AG10803 (cell line): ENCODE data around the gene SPHK2.
"Not testable (repeated sequence)": the region's sequence is repeated elsewhere in the genome, so short reads cannot be mapped to it uniquely, and the experiment has no call there.

Source experiments
- DNase-seq: peaks from one replicate; pipeline ENCODE4 v3.0.0; 2010; ENCODE audit warnings: low read depth
- H3K4me3 ChIP-seq: 2 replicates; pipeline ENCODE4 v1.5.1; 2011; ENCODE audit warnings: mild to moderate bottlenecking, low read length, control low read depth
- TF ChIP-seq, protein P1 (sequence below): conservative IDR thresholded peaks from 2 replicates; pipeline ENCODE4 v1.5.1; 2011; ENCODE audit warnings: mild to moderate bottlenecking, low read length, control low read depth, inconsistent platforms

SPHK2 gene, protein sequence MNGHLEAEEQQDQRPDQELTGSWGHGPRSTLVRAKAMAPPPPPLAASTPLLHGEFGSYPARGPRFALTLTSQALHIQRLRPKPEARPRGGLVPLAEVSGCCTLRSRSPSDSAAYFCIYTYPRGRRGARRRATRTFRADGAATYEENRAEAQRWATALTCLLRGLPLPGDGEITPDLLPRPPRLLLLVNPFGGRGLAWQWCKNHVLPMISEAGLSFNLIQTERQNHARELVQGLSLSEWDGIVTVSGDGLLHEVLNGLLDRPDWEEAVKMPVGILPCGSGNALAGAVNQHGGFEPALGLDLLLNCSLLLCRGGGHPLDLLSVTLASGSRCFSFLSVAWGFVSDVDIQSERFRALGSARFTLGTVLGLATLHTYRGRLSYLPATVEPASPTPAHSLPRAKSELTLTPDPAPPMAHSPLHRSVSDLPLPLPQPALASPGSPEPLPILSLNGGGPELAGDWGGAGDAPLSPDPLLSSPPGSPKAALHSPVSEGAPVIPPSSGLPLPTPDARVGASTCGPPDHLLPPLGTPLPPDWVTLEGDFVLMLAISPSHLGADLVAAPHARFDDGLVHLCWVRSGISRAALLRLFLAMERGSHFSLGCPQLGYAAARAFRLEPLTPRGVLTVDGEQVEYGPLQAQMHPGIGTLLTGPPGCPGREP

GRCh38 chr19:48618916-48619691, at the start of gene SPHK2, which contains the start of gene RPL18:
Gene SPHK2, plus strand, starts transcription at chr19:48619506. Its CDS starts 1,009 bp downstream, at chr19:48620515.
Gene RPL18, minus strand, starts transcription at chr19:48619178. Its CDS starts 35 bp downstream, at chr19:48619143.
- peak within 1 kb of the TSS; percentile 98 for H3K4me3 ChIP-seq
- DNase-seq = peak; percentile 100
- TF ChIP-seq, protein P1, sequence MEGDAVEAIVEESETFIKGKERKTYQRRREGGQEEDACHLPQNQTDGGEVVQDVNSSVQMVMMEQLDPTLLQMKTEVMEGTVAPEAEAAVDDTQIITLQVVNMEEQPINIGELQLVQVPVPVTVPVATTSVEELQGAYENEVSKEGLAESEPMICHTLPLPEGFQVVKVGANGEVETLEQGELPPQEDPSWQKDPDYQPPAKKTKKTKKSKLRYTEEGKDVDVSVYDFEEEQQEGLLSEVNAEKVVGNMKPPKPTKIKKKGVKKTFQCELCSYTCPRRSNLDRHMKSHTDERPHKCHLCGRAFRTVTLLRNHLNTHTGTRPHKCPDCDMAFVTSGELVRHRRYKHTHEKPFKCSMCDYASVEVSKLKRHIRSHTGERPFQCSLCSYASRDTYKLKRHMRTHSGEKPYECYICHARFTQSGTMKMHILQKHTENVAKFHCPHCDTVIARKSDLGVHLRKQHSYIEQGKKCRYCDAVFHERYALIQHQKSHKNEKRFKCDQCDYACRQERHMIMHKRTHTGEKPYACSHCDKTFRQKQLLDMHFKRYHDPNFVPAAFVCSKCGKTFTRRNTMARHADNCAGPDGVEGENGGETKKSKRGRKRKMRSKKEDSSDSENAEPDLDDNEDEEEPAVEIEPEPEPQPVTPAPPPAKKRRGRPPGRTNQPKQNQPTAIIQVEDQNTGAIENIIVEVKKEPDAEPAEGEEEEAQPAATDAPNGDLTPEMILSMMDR = no peak

GRCh38 chr19:48569814-48570213, 49.5 kb upstream of the SPHK2 start:
- peak; percentile 56 for DNase-seq
- TF ChIP-seq, protein P1 = no peak
- H3K4me3 ChIP-seq = no peak overlapping the region

- TF ChIP-seq, protein P1 = no peak
- H3K4me3 ChIP-seq = no peak overlapping the region
- DNase-seq = no peak
These were observed 47.7 kb upstream of the SPHK2 start for GRCh38 chr19:48571378-48572162.

- no peak overlapping the region for H3K4me3 ChIP-seq
- DNase-seq = no peak
- TF ChIP-seq, protein P1 = no peak
These were observed 46.2 kb upstream of the SPHK2 start for GRCh38 chr19:48573163-48573505.

- TF ChIP-seq, protein P1 = no peak
- DNase-seq = no peak
- H3K4me3 ChIP-seq = no peak overlapping the region
These were observed 43.2 kb upstream of the SPHK2 start for GRCh38 chr19:48575931-48576622.

GRCh38 chr19:48577908-48578307, 41.4 kb upstream of the SPHK2 start:
- not testable (repeated sequence) for DNase-seq, H3K4me3 ChIP-seq
